Endothelial cell of umbilical vein (primary cell): ENCODE measurements around the gene EAF1.

Experiments
- EZH2 ChIP-seq: IDR thresholded peaks from 2 replicates; pipeline ENCODE4 v1.6.1; 2012; ENCODE audit warnings: borderline replicate concordance, low read depth, mild to moderate bottlenecking, moderate library complexity, low read length, inconsistent platforms; ENCODE audit not compliant: severe bottlenecking
- FOS ChIP-seq: IDR thresholded peaks from 2 replicates; pipeline ENCODE4 v1.6.1; 2011; ENCODE audit warnings: mild to moderate bottlenecking, low read length, moderate library complexity, borderline replicate concordance; ENCODE audit not compliant: insufficient read depth
- GATA2 ChIP-seq: IDR thresholded peaks from 2 replicates; pipeline ENCODE4 v1.7.0; 2011; ENCODE audit warnings: low read depth, mild to moderate bottlenecking, moderate library complexity, mixed read lengths, low read length; ENCODE audit not compliant: insufficient read length, insufficient read depth
- JUN ChIP-seq: IDR thresholded peaks from 2 replicates; pipeline ENCODE4 v1.6.1; 2011; ENCODE audit warnings: borderline replicate concordance, low read depth; ENCODE audit not compliant: insufficient read length, insufficient read depth
- MAX ChIP-seq: IDR thresholded peaks from 2 replicates; pipeline ENCODE4 v1.6.1; 2011; ENCODE audit not compliant: insufficient read depth, insufficient read length
- MYC ChIP-seq: IDR thresholded peaks from one replicate; pipeline ENCODE4 v1.6.1; 2011; ENCODE audit warnings: mild to moderate bottlenecking, low read depth, low read length
- POLR2A ChIP-seq: IDR thresholded peaks from 2 replicates; pipeline ENCODE4 v1.6.1; 2012; ENCODE audit warnings: low read depth, mild to moderate bottlenecking, control low read depth, low read length
- POLR2AphosphoS5 ChIP-seq: IDR thresholded peaks from 2 replicates; pipeline ENCODE4 v1.6.1; 2012; ENCODE audit warnings: low read depth, mild to moderate bottlenecking, control low read depth, low read length, moderate library complexity; ENCODE audit not compliant: insufficient read depth
- TF ChIP-seq, protein P1 (sequence below), 2 donors: IDR thresholded peaks; 1 replicate in 1 of 2; 2 replicates in 1 of 2; pipeline ENCODE4 v1.5.1; 2011; ENCODE audit warnings: low read length in 2 of 2, mild to moderate bottlenecking in 2 of 2, moderate library complexity in 2 of 2, control low read depth in 1 of 2, inconsistent platforms in 1 of 2, low read depth in 1 of 2; ENCODE audit not compliant: insufficient read depth in 1 of 2; ENCODE audit errors: extremely low read depth in 1 of 2

- TF ChIP-seq, protein P1, sequence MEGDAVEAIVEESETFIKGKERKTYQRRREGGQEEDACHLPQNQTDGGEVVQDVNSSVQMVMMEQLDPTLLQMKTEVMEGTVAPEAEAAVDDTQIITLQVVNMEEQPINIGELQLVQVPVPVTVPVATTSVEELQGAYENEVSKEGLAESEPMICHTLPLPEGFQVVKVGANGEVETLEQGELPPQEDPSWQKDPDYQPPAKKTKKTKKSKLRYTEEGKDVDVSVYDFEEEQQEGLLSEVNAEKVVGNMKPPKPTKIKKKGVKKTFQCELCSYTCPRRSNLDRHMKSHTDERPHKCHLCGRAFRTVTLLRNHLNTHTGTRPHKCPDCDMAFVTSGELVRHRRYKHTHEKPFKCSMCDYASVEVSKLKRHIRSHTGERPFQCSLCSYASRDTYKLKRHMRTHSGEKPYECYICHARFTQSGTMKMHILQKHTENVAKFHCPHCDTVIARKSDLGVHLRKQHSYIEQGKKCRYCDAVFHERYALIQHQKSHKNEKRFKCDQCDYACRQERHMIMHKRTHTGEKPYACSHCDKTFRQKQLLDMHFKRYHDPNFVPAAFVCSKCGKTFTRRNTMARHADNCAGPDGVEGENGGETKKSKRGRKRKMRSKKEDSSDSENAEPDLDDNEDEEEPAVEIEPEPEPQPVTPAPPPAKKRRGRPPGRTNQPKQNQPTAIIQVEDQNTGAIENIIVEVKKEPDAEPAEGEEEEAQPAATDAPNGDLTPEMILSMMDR (IDR thresholded peaks at IDR 0.05; ENCODE audit: extremely low read depth in 1 of 2, insufficient read depth in 1 of 2, low read depth in 1 of 2, low read length in 2 of 2), result no peak
- TF ChIP-seq JUN, result no peak
- no peak for TF ChIP-seq POLR2A
- no peak for TF ChIP-seq MAX
- TF ChIP-seq POLR2AphosphoS5, result no peak
- TF ChIP-seq EZH2, result no peak
- TF ChIP-seq MYC, result no peak
- TF ChIP-seq FOS, result no peak
- no peak for TF ChIP-seq GATA2
Observed at GRCh38 chr3:15460891-15461531, 33.6 kb downstream of the EAF1 start.
